Epidermal melanocyte (primary cell): ENCODE results near the gene C19orf25.

Source experiments
- DNase-seq: peaks from one replicate; pipeline ENCODE4 v3.0.0; 2011; ENCODE audit warnings: low spot score; ENCODE audit not compliant: insufficient read length

Gene C19orf25

DNA sequence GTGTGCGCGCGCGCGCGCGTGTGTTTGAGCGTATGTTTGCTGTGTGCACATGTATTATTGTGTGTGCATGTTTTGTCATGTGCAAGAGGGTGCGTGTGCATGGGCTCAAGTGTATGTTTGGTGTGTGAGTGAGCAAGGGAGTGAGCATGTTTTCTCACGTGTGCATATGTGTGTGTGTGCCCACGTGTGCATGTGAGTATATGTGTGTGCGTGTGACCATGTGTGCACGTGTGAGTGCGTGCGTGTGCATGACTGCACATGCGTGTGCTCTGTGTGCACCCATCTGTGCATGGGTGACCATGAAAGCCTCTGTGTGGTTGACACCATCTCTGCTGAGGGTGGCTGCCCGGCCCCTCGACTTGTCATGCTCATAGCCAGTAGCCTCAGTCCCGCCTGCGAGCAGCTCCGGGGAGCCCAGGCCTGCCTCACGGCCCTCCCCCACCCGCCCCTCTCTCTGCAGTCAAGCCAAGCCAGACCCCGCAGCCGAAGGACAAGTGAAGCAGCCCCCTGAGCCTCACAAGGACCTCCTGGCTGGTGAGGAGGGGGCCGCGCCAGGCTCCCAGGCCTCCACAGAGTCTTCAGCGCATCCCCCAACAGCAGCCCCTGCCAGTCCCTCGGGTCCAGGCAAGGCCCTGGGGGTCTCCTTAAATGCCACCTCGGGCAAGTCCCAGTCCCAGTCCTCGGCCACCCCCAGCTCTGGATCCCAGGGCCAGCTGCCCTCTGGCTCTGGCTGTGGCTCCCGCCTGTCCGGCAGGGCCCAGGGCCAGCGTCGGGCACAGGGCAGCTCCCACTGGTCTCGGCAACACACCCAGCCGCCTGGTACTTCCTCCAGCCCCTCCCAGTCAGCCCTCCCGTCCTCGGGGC lies 17.9 kb upstream of the C19orf25 start:
- no peak for DNase-seq

DNA sequence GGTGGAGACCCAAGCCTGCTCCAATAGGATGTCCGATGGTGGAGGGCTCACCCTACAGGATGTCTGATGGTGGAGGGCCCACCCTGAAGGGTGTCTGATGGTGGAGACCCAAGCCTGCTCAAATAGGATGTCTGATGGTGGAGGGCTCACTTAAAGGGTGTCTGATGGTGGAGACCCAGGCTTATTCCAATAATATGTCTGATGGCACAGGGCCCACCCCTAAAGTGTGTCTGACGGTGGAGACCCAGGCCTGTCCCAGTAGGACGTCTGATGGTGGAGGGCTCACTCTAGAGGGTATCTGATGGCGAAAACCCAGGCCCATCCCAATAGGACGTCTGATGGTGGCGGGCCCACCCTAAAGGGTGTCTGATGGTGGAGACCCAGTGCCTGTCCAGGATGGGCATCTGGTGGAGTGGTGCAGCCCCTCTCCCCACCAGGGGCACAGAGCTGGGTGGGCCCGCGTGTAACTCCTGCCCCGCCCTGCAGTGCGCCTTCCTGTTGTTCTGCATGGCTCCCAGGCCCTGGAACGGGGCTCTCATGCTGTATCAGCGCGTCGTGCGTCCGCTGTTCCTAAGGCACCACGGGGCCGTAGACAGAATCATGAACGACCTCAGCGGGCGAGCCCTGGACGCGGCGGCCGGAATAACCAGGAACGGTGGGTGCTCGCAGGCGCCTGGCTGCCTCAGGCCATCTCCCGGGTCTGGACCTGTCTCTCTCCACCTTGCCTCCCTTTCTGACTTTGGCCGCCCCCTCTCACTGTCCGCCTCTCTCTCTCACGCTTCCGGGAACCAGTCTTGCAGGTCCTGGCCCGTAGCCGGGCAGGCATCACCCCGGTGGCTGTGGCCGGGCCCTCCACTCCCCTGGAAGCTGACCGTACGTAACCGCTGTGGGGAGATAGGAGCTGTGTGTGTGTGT lies 17.0 kb upstream of the C19orf25 start:
- DNase-seq: no peak

DNA sequence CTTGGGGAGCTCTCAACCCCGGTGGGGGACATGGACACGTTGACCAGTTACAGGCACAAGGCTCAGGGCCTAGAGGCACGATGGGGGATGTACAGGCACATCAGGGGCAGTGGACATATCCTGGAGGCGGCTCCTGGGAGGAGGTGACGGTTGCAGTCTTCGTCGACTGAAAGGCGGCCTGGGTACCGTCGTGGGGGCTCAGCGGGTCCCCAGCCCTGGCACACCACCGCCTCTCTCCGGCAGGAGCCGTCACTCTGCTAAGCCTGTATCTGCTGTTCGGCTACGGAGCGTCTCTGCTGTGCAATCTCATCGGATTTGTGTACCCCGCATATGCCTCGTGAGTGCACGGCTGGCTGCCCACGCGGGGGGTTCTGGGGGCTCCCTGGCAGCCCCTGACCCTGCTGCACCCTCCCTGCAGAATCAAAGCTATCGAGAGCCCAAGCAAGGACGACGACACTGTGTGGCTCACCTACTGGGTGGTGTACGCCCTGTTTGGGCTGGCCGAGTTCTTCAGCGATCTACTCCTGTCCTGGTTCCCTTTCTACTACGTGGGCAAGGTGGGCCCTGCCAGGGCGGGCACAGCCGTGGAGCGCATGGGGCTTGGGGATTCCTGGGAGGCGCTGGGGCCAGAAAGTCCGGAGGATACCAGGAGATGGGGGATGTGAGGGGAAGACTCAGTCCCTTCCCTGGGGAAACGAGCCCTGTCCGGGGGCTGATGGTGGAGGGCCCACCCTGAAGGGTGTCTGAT lies 16.2 kb upstream of the C19orf25 start:
- no peak for DNase-seq

DNA sequence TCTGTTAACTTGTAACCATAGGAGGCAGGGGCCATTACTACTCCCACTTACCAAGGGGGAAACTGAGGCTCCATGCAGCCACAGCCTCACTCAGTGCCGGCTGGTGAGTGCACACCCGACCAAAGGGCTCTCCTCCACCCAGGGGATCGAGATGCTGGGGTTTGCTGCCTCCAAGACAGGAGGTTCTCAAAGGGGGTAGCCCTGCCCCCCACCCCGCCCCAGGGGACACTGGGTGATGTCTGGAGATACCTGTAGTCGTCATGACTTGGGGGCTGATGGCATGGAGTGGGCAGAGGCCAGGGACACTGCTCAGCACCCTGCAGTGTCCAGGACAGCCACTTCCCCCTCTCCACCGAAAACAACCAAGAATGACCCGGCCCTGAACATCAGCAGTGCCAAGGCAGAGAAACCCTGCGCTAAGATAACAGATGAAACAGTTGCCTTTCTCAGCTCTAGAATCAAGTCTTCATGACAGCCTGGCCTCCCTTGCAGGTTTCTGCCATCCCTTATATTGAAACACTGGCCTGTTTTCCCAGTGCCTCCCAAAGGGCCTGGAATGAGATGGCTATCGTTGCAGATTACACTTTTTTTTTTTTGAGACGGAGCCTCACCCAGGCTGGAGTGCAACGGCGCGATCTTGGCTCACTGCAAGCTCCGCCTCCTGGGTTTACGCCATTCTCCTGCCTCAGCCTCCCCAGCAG lies 15.2 kb upstream of the C19orf25 start:
- DNase-seq: no peak

DNA sequence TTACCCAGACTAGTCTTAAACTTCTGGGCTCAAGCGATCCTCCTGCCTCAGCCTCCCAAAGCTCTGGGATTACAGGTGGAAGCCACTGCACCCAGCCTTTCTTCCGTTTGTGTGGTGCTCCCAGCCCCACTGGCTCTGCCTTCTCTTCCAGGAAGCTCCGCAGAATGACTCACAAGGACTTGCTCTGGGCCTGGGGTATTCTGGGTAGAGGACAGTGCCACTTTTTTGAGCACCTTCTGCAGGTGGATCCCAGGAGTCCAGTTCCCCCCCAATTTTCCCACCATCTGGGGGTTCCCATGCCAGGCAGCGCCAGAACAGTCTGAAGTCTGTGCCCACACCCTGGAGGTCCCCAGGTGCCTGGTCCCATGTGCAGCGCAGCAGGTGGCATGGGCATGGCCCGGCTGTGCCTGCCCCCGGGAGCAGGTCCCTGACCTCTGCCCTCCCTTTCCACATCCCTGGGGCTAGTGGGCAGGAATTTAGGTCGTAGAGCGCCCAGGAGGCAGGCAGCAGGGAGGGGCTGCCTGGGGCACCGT lies 13.5 kb upstream of the C19orf25 start:
- DNase-seq: no peak

DNA sequence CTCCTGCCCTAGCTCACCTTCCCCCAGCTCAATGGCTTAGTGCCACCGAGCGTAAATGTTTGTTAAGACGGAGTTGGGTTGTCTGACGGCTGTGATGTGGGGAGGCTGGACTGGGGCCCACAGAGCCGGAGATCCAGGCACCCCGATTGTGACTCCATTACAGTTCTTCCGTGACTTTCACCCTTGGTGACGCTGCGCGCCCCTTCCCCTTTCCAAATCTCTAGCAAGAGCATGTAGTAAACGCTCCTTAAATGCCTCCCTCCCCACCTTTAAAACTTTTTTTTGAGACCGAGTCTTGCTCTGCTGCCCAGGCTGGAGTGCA lies 12.8 kb upstream of the C19orf25 start:
- DNase-seq: no peak

DNA sequence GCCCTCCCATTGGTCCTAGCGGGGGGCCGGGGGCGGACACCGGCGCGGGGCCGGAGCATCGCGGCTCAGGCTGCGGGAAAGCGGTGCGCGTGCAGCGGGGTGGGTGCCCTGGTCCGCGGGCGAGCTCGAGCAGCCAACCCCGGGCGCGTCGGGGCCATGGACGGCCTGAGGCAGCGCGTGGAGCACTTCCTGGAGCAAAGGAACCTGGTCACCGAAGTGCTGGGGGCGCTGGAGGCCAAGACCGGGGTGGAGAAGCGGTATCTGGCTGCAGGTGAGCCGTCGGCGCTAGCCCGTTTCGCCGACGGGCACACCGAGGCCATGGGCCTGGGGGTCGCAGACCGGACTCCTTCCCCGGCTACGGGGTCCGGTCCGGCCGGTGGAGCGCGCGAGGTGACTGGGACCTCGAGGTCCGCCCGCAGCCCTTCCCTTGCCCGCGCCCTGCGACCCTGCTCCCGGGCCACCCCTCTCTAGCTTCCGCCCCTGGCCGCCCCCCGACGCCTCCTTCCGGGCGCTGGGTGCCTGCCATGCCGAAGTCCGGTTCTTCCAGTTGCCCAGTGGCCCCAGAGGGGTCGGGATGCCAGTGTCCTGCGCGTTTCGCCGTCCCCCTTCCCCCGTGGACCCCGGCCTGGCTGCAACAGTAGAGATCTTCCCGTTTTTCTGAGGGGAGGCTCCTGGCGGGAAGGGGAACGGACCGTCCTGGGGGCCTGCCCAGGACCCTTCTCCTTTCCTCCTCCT lies 12.3 kb upstream of the C19orf25 start, which contains the start of gene REEP6:
REEP6 (plus strand) TSS at position 68 of the 735 bp plus-strand sequence; CDS start at position 157, 89 bp downstream.
- DNase-seq: no peak

DNA sequence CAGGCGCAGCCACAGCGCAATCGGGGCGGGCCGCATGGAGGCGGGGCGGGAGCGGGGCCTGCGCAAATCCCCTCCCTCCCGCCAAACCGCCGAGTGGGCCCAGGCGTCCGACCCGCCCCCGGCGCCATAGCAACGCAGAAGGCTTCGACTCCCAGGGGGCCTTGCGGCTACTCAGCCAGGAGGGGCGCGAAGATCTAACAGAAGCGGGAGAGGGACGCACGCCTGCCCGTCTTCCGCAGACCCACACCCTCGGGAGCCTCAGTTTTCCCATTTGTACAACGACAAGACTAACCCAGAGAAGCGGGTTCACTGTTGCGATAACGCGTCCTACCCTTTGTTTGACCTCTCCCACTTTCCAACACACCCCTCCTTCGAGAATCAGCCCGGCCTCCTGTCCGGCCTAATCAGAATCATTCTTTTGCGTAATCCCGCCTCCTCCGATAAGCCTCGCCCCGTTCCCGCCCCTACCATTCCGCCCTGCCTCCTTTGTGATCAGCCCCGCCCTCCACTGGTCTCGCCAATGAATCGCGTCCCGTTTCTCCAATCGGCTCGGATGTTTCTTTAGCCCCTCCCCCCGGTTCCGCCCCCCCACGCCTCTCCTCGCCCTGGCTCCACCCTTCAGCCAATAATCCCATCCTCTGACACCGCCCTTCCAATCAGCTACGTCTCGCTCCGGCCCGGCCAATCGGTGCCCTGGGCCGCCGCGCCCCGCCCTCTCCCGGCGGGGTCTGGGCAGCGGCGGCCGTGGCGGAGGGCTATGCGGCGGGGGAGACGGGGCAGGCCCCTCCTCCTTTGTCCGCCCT lies 11.5 kb upstream of the C19orf25 start, which contains the start of gene PCSK4:
PCSK4 (minus strand) TSS at position 40 of the 803 bp plus-strand sequence; CDS start at position 36, 4 bp downstream.
- DNase-seq: peak; percentile 99

DNA sequence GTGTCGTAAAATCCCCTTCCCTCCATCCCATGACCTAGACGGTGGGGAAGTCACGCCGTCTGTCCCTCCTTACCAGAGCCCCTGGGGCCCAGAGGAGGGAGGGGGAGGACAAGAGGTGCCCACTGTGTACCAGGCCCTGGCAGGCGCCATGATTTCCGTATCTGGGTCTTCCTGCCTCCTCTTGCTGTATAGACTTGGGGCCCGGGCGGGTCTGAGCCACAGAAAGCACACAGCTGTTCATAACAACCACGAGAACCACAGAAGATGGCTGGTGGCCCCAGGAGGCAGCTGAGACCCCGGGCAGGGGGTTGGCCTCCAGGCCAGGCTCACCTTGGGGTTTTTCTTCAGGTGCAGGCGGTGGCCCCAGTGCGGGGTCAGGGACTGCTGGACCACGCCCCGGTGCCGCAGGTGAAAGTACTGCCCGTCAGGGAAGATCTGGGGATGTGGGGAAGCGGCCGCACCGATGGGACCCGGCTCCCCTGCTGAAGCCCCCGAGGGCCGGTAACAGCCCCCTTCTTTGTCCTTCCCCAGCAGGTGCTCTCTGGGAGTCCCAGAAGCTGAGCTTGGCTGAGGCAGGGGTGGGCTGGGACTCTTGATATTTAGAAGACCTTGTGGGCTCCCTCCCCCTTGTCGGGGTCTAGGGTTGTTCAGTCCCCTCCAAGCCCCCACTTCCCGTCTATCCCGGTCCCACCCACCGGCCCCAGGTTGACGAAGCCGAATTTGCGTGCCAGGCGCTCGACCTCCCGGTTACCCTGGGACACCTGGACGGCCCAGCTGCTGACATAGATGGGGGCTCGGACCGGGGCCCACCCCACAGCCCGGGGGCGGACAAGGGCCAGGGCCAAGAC lies 10.7 kb upstream of the C19orf25 start:
- DNase-seq: no peak

DNA sequence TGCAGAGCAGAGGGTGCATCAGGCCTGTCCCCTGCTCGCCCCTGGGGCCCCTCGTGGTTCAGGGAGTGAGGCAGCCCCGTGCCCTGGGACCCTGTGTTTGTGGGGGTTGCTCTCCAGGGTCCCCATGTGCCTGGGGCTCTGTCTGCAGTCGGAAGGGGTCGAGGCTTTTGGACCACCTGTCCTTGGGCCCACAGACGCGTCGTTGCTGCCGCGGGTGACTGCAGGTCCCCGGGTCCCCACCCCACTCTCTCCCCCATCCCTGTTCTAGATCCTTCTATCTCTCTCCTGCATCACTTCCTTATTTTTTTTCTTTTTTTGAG lies 9.2 kb upstream of the C19orf25 start:
- DNase-seq: no peak

DNA sequence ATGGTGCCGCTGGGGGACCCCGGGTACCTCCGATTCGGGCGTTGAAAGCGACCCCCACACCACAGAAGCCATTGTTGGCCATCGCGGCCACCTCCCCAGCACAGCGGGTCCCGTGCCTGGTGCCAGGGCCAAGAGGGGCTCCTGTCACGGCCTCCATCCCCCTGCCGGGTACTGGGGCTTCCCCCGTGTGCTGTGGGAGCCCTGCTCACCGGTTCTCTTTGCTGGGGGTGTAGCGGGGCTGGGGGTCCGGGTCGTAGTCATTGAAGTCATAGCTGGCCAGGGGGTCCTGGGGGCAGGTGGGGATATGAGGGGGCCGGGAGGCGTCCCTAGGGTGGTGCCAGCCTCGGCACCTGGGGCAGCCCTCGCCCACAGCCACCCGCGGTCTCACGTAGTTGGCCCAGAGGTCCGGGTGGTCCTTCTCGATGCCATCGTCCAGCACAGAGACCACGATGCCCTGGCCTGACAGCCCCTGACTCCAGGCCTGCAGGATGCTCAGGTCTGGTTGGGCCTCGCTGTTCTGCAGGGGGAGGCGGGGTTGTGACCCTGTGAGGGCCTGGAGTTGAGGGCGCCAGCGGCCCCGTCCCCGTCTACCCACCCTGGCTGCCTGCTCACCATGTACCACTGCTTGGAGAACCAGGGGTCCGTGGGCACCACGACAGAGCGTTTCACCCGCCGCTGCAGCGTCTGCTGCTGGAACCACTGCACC lies 8.7 kb upstream of the C19orf25 start:
- no peak for DNase-seq

DNA sequence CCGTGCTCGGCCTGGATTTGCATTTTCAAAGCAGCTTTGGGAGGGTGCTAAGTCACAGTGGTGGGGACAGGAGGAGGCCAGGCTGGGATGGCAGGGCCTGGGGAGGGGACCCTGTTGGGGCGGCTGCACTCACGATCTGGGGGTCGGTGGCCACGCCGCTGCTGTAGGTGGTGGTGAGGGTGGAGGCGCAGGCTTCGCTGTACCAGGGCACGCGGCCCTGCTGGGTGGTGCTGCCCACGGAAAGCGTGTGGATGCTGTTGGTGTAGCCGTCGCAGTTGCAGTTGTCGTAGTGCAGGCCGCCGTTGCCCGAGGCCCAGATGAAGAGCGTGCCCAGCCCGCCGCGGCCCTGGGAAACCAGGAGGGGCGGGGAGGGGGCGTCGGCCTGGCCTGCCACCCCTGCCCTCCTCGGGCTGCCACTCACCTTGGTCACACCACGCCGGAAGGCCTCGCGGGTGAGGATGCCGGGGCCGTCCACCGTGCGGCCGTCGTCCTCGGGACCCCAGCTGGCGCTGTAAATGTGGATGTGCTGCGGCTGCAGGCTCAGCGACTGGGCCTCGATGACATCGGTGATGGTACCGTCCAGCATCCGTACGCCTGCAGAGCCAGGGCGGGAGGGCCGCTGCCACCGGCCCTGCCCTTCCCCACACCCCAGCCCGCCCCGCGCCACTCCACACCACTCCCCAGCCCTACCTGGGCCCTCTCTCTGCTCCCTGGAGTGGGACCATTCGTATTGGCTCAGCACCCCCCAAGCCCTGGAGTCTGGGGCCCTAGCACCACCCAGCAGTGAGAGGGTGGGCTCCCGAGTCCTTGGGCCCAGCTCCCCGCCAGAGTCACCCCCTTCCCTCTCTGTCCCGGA lies 7.9 kb upstream of the C19orf25 start:
- no peak for DNase-seq

DNA sequence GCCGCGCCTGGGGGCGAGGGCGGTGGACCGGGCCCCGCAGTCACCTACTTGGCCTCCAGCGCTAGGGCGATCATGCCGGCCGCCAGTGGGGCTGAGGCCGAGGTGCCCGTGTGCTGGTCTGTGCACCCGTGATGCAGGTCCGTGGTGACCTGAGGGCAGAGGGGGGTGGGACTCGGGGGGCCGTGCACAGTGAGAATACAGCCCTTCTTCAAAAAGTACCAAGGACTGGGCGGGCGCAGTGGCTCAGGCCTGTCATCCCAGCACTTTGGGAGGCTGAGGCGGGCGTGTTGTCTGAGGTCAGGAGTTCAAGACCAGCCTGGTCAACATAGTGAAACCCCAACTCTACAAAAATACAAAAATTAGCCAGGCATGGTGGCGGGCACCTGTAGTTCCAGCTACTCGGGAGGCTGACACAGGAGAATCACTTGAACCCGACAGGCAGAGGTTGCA lies 5.0 kb upstream of the C19orf25 start:
- no peak for DNase-seq

DNA sequence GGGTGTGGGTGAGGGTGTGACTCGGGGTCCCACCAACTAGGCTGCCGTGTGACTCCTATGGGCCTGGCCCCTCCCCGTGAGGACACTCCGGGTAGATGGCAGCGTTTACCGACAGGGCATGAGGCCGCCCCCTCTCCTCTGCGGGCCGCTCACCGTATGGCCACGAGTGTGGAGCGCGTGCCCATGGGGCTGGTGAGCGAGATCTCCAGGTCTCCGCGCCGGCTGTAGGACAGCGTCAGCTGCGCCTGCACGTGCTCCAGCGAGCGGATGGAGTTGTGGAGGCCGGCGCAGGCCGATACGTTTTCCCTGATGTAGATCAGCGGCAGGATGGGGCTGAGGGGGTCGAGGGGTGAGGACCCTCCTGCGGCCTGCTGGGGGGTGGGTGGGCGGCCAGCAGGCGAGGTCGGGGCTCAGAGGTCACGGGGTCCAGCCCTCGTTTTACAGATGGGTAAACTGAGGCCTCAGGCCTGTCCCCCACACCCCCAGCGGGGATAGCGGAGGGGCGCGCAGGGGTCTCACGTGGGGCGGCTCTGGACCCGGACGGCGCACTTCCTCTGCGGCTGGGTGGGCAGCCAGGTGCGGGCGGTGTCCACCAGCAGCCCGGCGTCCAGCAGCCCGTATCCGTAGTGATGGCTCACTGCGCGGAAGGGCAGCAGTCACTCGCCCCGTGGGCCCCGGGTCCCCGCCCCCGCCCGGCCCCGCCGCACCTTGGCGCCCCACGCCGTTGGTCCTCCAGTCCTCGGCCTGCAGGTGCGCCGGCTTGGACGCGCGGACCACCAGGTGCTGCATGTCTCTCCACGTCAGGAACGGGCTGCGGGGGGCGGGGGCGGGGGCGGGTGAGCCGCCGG lies 4.3 kb upstream of the C19orf25 start:
- no peak for DNase-seq

DNA sequence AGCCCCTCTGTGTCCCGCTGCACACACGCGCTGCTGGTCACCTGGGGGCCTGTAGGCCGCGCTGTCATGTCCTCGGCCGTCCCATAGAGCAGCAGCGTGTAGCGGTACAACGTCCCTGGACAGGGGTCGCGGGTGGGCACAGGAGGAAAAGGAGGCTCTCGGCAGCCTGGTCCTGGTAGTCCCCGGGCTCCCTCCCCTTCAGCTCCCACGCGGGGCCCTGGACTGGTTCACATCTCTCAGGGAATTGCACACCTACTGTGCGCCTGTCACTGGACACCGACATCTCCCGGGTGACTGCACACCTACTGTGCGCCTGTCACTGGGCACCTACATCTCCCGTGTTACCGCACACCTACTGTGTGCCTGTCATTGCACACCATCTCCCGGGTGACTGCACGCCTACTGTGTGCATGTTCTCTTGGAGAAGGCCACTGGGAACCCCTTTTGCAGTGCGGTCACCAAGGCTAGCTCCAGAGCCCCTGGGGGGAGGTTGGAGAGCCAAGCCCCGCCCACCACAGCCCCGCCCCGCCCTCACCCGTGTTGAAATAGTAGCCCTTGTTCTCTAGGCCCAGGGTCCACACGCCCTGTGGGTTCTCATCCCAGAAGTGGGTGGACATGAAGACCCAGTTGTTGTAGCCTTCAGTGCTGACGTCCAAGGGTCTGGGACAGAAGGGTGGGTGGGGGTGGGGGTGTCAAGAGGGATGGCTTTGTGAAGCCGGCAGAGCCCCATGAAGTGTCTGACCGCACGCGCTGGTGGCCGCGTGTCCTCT lies 3.5 kb upstream of the C19orf25 start:
- peak; percentile 19 for DNase-seq
